ENCODE data around the gene MATN1.

DNA sequence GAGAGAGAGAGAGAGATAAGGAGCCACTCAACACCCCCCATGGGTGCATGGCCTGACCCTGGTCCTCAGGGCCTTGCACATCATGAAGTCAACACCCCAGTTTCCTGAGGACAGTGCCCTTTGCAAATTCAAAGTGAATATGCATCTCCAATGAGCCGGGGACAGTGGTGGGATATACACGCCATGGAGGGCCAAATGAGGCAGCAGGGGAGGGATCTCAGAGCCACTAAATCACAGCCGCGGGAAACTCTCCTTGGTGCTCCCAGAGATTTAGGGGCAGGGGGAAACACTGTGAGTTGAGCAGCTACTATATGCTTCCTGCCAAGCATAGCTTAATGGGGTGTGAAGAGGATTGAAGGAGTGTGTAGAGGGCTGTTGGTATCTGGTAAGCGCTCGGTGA is 35.5 kb downstream of the MATN1 start:
- TF ChIP-seq, protein P1, sequence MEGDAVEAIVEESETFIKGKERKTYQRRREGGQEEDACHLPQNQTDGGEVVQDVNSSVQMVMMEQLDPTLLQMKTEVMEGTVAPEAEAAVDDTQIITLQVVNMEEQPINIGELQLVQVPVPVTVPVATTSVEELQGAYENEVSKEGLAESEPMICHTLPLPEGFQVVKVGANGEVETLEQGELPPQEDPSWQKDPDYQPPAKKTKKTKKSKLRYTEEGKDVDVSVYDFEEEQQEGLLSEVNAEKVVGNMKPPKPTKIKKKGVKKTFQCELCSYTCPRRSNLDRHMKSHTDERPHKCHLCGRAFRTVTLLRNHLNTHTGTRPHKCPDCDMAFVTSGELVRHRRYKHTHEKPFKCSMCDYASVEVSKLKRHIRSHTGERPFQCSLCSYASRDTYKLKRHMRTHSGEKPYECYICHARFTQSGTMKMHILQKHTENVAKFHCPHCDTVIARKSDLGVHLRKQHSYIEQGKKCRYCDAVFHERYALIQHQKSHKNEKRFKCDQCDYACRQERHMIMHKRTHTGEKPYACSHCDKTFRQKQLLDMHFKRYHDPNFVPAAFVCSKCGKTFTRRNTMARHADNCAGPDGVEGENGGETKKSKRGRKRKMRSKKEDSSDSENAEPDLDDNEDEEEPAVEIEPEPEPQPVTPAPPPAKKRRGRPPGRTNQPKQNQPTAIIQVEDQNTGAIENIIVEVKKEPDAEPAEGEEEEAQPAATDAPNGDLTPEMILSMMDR (IDR thresholded peaks at IDR 0.05), result no peak
- no peak for TF ChIP-seq POLR2A (IDR thresholded peaks at IDR 0.05)
- TF ChIP-seq EP300 (IDR thresholded peaks at IDR 0.05), result no peak
- TF ChIP-seq POLR2AphosphoS5 (IDR thresholded peaks at IDR 0.05), result no peak

All from suprapubic skin (tissue), 4 donors.